Panc1 (cell line): ENCODE results near the gene CSKMT. TPM values are rescaled to one million over a fixed set of nuclear protein-coding genes. Genes with fewer than 3 reads are reported as not detected.

Experiments
- ATAC-seq: fragments of 200-7000 bp; cut with Tn5 transposase; 2 replicates; pipeline ENCODE4 v1.9.1; 2020; ENCODE audit warnings: mild to moderate bottlenecking, moderate library complexity
- BruUV-seq: library from RNA; stranded (reverse); fragments of 400-500 nt; replicated peaks from 2 replicates; lab custom pipeline; 2021; lab: Mats Ljungman, UMichigan
- CTCF ChIA-PET: fragments of 300-600 bp; sonication (Branson Sonifier 250); formaldehyde crosslinking; loops from one replicate; lab custom pipeline; 2022; ENCODE audit warnings: antibody characterized with exemption; lab: Charles Lee
- POLR2A ChIA-PET: fragments of 300-600 bp; sonication (Branson Sonifier 250); formaldehyde crosslinking; loops from one replicate; lab custom pipeline; 2022; ENCODE audit warnings: antibody characterized with exemption; lab: Charles Lee
- DNase-seq: peaks from one replicate; pipeline ENCODE4 v3.0.0-alpha.2; 2010; ENCODE audit warnings: low read depth, low spot score
- H3K27ac ChIP-seq: 2 replicates; pipeline ENCODE4 v1.5.1; 2011; ENCODE audit warnings: mild to moderate bottlenecking, low read length, inconsistent platforms
- H3K27me3 ChIP-seq: fragments of 200-500 bp; sonication (Bioruptor generic); 2 replicates; pipeline ENCODE4 v1.6.0; 2014; ENCODE audit warnings: low read length, inconsistent platforms; ENCODE audit not compliant: control insufficient read depth, insufficient read depth
- H3K36me3 ChIP-seq: fragments of 200-500 bp; sonication (Bioruptor generic); 2 replicates; pipeline ENCODE4 v1.5.1; 2014; ENCODE audit warnings: inconsistent platforms, mild to moderate bottlenecking, low read length, moderate library complexity; ENCODE audit not compliant: control insufficient read depth, insufficient read depth
- H3K4me1 ChIP-seq: 2 replicates; pipeline ENCODE4 v1.5.1; 2011; ENCODE audit warnings: inconsistent platforms, mild to moderate bottlenecking, low read length, moderate library complexity; ENCODE audit not compliant: control insufficient read depth, insufficient read depth
- H3K4me3 ChIP-seq, 2 experiments: 2 replicates each; pipeline ENCODE4 v1.5.1; 2011 to 2012; ENCODE audit warnings: low read depth in 2 of 2, low read length in 2 of 2, mild to moderate bottlenecking in 2 of 2, inconsistent platforms in 1 of 2, moderate library complexity in 1 of 2
- H3K9me3 ChIP-seq: fragments of 200-500 bp; sonication (Bioruptor generic); 2 replicates; pipeline ENCODE4 v1.5.1; 2014; ENCODE audit warnings: low read depth, mild to moderate bottlenecking, inconsistent platforms, low read length, moderate library complexity; ENCODE audit not compliant: control insufficient read depth, insufficient read depth
- POLR2AphosphoS5 ChIP-seq: IDR thresholded peaks from 2 replicates; pipeline ENCODE4 v1.6.1; 2012; ENCODE audit warnings: mild to moderate bottlenecking, low read depth, low read length, moderate library complexity
- SIN3A ChIP-seq: IDR thresholded peaks from 2 replicates; pipeline ENCODE4 v1.6.1; 2012; ENCODE audit warnings: low read depth, mild to moderate bottlenecking, low read length, moderate library complexity, borderline replicate concordance; ENCODE audit not compliant: insufficient read depth
- TCF7L2 ChIP-seq: IDR thresholded peaks from 2 replicates; pipeline ENCODE4 v1.6.1; 2011; ENCODE audit warnings: mild to moderate bottlenecking, low read depth, low read length, inconsistent platforms
- in situ Hi-C: cut with HindIII; loops from 2 replicates; pipeline ENCODE4 v1.10.0; 2016; ENCODE audit warnings: low sequenced_read_pairs, low pct_unique_long_range_greater_than_20kb
- intact Hi-C: fragments of 100-400 bp; cut with micrococcal nuclease; formaldehyde crosslinking; loops from one replicate; pipeline ENCODE4 v1.10.0; 2022; ENCODE audit not compliant: unreplicated experiment
- total RNA-seq: library from RNA; stranded (reverse); gene quantifications from one replicate; pipeline ENCODE4 v1.2.1, GENCODE V29; 2021; ENCODE audit not compliant: unreplicated experiment
- TF ChIP-seq, protein P1 (sequence below): fragments of 450-650 bp; IDR thresholded peaks from 2 replicates; pipeline ENCODE4 v1.5.1; 2017; ENCODE audit warnings: mild to moderate bottlenecking
- TF ChIP-seq, protein P2 (sequence below), 2 experiments: IDR thresholded peaks; 2 replicates each; pipeline ENCODE4 v1.6.1; 2011 to 2012; ENCODE audit warnings: low read depth in 2 of 2, control low read depth in 1 of 2, low read length in 1 of 2, mild to moderate bottlenecking in 1 of 2, moderate library complexity in 1 of 2; ENCODE audit not compliant: insufficient read depth in 1 of 2

CSKMT gene
- total RNA-seq, 1 experiment from 2014 or later: 36.9 TPM

DNA sequence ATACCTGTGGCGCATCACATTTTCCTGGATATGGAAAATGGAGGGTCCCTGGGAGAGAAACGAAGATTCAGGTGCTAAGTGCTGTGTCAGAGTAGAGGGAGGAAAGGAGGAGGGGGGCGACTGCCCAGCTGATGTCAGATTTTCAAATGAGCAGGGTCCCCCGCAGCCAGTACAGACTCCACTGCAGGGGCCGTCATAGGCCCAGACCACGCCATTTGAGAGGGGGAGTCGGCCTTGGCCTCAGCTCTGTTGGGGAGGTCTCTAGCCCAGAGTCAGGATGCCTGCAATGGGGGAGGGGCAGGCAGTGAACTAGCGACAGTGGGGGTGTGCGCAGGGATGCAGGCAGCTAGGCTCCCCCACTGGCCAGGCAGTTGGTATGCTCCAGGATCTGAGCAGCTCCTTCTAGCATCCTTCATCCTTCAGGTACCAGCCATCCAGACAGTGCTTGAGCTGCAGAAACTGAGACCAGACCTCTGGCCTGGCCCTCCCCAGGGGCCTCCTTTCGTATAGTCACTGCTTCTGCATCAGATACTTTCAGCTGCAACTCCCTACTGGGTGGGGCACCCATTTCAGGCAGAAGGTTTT lies 42.3 kb downstream of the CSKMT start, which contains the start of the genes BSCL2 and GNG3:
Gene BSCL2 (minus strand): TSS at position 148 of the 585 bp plus-strand sequence. CDS start 229 bp downstream, outside the sequence.
Gene GNG3 (plus strand): TSS at position 400 of the 585 bp plus-strand sequence. CDS start 620 bp downstream, outside the sequence.
- POLR2A ChIA-PET: no interaction called here

DNA sequence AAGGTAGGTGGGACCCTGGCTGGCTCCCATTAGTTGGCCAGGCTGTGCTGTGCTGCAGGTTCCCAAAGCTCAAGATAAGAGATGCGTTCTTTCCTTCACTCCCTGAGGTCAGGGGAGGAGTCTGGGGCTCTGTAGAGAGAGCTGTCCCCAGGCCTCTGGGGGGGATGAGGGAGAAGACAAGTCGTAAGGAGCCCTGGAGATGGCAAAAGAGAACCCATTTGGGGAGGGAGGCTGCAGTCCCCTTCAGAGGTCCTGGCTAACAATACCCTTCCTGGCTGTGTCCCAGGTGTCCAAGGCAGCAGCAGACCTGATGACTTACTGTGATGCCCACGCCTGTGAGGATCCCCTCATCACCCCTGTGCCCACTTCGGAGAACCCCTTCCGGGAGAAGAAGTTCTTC lies 43.3 kb downstream of the CSKMT start:
- CTCF ChIA-PET: no interaction called here
- DNase-seq: no peak
- Histone ChIP-seq H3K4me1 (peaks cover 27% of the 10 kb centered on the region), H3K27ac (no peak overlapping the region; the same call in 1 of the 2 replicates), H3K9me3 (no peaks in the 10 kb centered on the region), H3K27me3 (no peaks in the 10 kb centered on the region), H3K36me3 (peaks cover 4% of the 10 kb centered on the region), H3K4me3 (no peak overlapping the region)
- intact Hi-C loops (no loop called here), in situ Hi-C loops (no loop called here)
- no peak for ATAC-seq
- no TSS peak for BruUV-seq
- POLR2A ChIA-PET: no interaction called here
- TF ChIP-seq SIN3A (no peak), POLR2AphosphoS5 (0 out of 2 replicates have a peak, but pooled peaks have one; percentile 23)

More for the DNA sequence above, 42.3 kb downstream of the CSKMT start, which contains the start of the genes BSCL2 and GNG3:
- in situ Hi-C loops (no loop called here), intact Hi-C loops (no loop called here)
- DNase-seq (no peak), ATAC-seq (no peak)
- Histone ChIP-seq H3K4me3 (peak within 1 kb of the TSS; percentile 77 to 89), H3K36me3 (no peaks in the 10 kb centered on the region; the same call in 1 of the 2 replicates), H3K9me3 (no peaks in the 10 kb centered on the region), H3K4me1 (peaks cover 23% of the 10 kb centered on the region), H3K27me3 (no peaks in the 10 kb centered on the region), H3K27ac (peak within 1 kb of the TSS; percentile 80)
- TF ChIP-seq TCF7L2 (no peak), SIN3A (no peak), POLR2AphosphoS5 (no peak)
- TF ChIP-seq, protein P1, sequence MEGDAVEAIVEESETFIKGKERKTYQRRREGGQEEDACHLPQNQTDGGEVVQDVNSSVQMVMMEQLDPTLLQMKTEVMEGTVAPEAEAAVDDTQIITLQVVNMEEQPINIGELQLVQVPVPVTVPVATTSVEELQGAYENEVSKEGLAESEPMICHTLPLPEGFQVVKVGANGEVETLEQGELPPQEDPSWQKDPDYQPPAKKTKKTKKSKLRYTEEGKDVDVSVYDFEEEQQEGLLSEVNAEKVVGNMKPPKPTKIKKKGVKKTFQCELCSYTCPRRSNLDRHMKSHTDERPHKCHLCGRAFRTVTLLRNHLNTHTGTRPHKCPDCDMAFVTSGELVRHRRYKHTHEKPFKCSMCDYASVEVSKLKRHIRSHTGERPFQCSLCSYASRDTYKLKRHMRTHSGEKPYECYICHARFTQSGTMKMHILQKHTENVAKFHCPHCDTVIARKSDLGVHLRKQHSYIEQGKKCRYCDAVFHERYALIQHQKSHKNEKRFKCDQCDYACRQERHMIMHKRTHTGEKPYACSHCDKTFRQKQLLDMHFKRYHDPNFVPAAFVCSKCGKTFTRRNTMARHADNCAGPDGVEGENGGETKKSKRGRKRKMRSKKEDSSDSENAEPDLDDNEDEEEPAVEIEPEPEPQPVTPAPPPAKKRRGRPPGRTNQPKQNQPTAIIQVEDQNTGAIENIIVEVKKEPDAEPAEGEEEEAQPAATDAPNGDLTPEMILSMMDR: no peak
- TF ChIP-seq, protein P2, sequence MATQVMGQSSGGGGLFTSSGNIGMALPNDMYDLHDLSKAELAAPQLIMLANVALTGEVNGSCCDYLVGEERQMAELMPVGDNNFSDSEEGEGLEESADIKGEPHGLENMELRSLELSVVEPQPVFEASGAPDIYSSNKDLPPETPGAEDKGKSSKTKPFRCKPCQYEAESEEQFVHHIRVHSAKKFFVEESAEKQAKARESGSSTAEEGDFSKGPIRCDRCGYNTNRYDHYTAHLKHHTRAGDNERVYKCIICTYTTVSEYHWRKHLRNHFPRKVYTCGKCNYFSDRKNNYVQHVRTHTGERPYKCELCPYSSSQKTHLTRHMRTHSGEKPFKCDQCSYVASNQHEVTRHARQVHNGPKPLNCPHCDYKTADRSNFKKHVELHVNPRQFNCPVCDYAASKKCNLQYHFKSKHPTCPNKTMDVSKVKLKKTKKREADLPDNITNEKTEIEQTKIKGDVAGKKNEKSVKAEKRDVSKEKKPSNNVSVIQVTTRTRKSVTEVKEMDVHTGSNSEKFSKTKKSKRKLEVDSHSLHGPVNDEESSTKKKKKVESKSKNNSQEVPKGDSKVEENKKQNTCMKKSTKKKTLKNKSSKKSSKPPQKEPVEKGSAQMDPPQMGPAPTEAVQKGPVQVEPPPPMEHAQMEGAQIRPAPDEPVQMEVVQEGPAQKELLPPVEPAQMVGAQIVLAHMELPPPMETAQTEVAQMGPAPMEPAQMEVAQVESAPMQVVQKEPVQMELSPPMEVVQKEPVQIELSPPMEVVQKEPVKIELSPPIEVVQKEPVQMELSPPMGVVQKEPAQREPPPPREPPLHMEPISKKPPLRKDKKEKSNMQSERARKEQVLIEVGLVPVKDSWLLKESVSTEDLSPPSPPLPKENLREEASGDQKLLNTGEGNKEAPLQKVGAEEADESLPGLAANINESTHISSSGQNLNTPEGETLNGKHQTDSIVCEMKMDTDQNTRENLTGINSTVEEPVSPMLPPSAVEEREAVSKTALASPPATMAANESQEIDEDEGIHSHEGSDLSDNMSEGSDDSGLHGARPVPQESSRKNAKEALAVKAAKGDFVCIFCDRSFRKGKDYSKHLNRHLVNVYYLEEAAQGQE (IDR thresholded peaks at IDR 0.05; ENCODE audit: insufficient read depth in 1 of 2, low read depth in 2 of 2, low read length in 1 of 2): no peak
- no TSS peak for BruUV-seq
- CTCF ChIA-PET: no interaction called here

DNA sequence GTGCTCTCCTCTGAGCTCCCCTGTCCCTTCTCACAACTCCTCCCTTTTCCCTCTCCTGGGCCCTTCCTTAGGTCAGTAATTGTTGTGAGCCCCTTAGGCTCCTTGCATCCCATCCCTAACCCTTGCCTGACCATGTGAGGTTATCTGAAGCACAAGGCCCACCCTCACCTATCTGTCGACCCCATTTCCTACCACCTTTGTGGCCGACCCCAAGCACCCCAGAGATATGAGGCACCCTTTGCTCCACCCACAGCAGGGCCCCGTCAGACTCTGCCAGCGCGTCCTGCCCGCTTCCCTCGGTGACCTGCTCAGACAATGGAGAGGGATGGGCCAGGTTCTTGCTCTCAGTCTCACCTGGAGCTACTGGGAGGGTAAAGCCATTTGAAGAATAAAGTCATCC lies 43.7 kb downstream of the CSKMT start:
- Histone ChIP-seq H3K4me1 (peaks cover 27% of the 10 kb centered on the region), H3K27ac (peak overlapping the region; percentile 83), H3K4me3 (peak overlapping the region; percentile 39 to 56), H3K9me3 (no peaks in the 10 kb centered on the region), H3K36me3 (peaks cover 8% of the 10 kb centered on the region), H3K27me3 (no peaks in the 10 kb centered on the region)
- TF ChIP-seq, protein P1: no peak
- TF ChIP-seq, protein P2 (IDR thresholded peaks at IDR 0.05; ENCODE audit: insufficient read depth in 1 of 2, low read depth in 2 of 2, low read length in 1 of 2): no peak
- TF ChIP-seq SIN3A: no peak
- TF ChIP-seq TCF7L2: no peak
- POLR2A ChIA-PET: no interaction called here
- in situ Hi-C loops (no loop called here), intact Hi-C loops (no loop called here)
- ATAC-seq (no peak), DNase-seq (no peak)
- CTCF ChIA-PET: no interaction called here
- BruUV-seq: no TSS peak
